ENCODE results near the gene CFAP73.
"Not testable (repeated sequence)": the region's sequence is repeated elsewhere in the genome, so short reads cannot be mapped to it uniquely, and the experiment has no call there.

Gene CFAP73

GRCh38 chr12:113196582-113196981, 47.1 kb downstream of the CFAP73 start:
- no peak for DNase-seq

- DNase-seq: peak; percentile 61
Observed at GRCh38 chr12:113196990-113197389, 47.5 kb downstream of the CFAP73 start.

GRCh38 chr12:113197518-113198077, 48.1 kb downstream of the CFAP73 start:
- DNase-seq: no peak

DNA sequence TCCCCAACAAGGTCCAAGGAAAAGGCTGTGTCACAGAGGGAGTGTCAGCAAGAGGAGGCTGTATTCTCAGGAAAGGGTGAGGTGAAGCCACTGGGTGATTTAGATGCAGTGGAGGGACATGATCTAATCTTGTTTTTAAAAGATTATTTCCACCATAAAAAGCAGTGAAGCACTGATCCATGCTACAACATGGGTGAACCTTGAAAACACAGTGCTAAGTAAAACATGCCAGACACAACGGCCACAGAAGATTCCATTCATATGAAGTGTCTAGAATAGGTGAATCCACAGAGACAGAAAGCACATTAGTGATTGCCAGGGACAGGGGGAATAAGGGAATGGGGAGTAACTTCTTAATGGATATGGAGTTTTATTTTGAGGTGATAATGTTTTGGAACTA, 48.8 kb downstream of the CFAP73 start:
- DNase-seq: no peak

- DNase-seq: no peak
Observed at GRCh38 chr12:113200021-113200797, 50.7 kb downstream of the CFAP73 start.

DNA sequence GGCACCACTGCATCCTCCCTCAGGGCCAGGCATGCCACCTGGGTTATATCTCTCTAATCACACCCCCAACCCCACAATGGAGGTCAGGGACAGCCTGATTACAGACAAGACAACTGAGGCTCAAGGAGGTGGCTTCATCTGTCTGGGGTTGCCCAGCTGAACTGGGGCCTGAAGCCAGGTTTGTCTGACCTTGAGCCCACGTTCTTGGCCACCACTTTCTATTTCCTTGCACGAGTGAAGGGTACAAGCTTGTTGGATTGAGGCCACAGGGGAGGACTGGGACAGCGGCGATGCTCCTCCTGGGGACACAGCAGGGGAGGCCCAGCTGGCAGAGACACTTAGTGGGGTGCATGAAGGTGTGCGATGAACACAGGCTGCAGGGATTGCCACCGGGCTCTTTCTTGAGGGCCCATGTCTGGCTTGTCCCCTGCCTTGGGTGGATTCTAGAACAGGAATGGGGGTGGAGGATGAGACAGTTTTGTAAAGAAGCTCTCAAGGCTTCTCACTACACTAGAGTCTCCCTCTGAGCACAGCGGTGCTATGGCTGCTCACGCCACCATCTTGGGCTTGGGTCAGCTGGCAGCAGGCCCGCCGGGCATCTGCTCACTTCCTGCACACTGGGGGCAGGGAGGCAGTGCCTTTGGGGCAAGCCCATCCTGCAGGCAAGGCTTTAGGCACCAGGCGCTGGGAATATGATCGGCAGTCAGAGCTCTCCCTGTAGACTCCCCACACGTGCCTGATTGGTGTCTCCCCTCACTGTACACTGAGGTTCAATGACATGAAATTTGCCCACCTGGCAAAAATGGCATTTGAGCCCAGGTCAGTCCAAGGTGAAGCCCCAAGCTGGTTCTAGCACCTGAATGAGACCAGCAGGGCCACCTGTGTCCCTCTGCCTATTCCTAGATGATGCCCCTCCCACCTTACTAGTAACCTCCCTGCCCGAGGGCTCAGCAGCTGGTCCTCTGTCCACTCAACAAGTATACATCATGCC, 52.0 kb downstream of the CFAP73 start:
- DNase-seq: no peak

DNA sequence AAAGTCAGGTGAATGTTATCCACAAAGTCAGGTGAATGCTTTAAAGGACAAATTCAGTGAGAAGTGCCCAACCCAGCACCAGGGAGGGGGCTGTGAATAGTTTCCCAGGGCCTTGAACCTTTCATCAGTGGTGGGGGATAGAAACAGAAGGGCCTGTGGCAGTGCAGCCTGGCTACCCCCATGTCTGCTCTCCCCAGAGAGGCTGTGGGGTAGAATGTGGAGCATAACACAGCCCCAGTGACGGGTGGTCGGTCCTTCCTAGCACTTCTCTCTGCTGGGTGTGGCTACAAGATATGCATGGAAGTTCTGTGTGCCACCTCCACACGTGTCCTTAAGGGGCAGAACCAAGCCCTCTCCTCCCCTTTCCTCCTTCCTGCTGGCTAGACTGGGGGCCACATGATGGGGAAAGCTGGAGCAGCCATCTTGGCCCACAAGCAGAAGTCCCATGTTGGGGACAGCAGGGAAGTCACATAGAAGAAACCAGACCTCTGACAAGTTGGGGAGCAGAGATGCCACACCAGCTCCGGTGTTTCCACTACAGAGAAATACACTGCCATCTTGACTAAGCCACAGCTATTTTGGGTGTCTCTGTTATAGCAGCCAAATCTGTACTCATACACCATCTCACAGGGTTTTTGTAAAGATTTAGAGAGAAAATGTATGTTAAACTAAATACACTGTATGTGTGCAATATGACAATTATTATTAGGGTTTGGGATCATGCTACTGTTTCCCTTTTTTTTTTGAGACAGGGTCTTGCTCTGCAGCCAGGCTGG, 53.0 kb downstream of the CFAP73 start:
- no peak for DNase-seq

DNA sequence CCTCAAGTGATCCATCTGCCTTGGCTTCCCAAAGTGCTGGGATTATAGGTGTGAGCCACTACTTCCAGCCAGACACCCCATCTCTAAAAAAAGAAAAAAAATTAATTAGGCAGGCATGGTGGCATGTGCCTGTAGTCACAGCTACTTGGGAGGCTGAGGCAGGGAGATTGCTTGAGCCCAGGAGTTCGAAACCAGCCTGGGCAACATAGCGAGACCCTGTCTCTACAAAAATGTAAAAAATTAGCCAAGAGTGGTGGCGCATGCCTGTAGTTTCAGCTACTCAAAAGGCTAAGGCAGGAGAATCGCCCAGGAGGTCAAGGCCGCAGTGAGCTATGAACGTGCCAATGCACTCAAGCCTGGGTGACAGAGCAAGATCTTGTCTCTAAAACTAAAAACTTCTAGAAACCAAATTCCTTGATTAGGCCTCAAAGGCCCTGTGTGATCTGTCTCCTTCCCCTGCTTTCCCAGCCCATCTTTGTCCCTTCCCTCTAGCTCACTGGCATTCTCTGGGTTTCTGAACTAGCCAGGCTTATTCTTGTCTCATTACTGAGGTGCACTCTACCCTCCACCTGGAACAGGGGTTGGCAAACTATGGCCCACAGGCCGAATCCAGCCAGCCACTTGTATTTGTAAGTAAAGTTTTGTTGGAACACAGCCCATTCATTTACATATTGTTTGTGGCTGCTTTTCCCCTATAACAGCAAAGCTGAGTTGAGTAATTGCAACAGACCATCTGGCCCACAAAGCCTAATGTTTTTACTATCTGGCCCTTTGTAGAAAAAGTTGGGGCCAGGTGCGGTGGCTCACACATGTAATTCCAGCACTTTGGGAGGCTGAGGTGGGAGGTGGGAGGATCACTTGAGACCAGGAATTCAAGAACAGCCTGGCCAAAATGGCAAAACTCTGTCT, 54.6 kb downstream of the CFAP73 start:
- DNase-seq: no peak

GRCh38 chr12:113204804-113205203, 55.3 kb downstream of the CFAP73 start:
- DNase-seq: no peak

DNA sequence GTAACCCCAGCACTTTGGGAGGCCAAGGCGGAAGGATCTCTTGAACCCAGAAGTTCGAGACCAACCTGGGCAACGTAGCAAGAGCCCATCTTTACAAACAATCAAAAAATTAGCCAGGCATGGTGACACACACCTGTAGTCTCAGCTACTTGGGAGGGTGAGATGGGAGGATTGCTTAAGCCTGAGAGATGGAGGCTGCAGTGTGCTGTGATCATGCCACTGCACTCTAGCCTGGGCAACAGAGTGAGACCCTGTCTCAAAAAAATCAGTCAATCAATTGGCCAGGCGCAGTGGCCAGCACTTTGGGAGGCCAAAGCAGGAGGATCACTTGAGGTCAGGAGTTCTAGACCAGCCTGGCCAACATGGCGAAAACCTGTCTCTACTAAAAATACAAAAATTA, 57.3 kb downstream of the CFAP73 start:
- DNase-seq: not testable (repeated sequence)

DNA sequence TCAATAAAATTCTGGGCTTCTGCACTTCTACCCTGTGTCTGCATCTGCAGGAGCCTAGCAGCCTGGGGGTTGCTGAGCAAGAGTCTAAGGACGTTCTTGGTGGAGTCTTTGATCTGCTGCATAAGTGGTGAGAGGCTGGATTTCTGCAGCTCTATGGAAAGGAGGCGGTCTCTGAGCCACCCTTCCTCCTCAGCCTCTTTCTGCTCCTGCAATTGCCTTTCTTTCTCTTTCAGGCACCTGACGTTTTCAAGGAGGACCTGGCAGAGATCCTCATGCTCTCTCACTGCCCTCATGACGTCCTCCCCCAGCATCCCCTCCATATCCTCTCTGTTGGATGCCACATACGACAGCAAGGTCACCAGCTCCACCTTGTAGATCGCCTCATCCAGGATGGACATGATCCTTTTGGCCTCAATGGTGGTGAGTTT, 58.1 kb downstream of the CFAP73 start:
- DNase-seq: no peak

DNA sequence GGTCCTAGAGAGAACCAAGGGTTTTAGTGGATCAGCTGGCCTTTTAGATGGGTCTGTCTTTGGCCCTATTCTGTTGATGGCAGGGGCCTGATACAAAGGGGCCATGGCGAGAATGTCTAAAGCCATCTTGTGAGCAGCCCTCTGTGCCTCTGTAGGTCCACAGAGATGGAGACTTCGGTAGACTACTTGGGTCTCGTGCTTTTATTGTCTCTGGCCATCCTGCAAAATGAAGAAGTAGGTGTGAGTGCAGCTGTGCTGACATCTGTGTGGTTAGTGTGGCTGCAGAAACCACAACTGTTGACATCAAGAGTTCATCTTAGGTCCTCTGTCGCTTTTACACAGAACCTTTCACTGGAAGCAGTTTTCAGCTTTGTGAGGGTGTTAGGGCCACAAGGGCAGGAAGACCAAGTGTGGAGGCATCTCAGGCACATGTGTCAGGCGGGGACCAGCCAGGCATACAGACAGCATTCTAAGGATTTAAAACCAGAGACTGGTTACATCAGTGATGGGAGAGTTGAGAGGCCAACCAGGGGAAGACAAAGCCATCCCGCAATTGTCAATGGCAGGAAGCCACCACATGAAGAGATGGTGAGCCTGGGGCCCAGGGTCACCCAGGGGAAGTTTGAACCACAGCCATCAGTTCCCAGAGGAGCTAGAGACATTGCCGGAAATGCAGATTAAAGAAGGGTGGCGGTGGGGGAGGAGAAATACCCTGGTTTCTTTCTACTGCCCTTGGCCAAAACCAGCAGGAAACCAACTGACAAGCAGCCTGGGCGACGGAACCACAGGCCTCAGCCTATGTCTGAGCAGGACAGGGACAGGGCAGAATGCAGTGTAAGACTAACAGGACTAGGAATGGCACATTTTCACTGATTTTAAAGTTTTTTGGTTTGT, 58.8 kb downstream of the CFAP73 start:
- DNase-seq: no peak
